ENCODE data around the gene PDGFD.

The PDGFD gene

DNA sequence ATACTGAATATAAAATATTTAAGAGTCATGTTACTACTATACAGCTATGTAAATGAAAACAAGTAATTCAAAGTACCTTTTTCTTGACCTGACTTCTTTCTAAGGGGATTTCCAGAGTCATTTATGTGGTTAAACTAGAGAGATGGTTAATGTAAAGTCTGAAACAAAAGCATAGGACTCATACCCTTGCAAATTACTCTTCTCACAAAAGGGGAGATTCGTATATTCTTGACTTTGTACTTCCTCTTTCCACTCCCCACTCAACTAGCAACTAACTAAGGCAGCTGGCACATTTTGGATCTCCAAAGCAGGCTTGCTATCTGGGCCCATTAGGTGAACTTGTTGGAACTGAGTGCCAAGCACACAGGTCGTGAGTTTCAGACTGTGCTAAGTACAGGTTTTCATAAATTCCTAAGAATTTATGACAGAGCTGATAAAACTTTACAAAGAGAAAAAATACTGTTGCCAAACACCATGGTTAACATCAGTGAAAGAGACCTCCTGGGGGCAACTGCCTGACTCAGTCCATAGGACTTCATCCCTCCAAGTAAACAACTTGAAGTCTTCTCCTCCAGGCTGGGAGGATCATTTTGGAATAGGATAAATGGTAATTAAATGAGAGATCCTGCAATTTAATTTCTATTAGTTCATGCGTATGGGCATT, 204.5 kb downstream of the PDGFD start:
- DNase-seq (ENCODE audit: low read depth, low spot score): peak; percentile 85
- TF ChIP-seq, protein P1, sequence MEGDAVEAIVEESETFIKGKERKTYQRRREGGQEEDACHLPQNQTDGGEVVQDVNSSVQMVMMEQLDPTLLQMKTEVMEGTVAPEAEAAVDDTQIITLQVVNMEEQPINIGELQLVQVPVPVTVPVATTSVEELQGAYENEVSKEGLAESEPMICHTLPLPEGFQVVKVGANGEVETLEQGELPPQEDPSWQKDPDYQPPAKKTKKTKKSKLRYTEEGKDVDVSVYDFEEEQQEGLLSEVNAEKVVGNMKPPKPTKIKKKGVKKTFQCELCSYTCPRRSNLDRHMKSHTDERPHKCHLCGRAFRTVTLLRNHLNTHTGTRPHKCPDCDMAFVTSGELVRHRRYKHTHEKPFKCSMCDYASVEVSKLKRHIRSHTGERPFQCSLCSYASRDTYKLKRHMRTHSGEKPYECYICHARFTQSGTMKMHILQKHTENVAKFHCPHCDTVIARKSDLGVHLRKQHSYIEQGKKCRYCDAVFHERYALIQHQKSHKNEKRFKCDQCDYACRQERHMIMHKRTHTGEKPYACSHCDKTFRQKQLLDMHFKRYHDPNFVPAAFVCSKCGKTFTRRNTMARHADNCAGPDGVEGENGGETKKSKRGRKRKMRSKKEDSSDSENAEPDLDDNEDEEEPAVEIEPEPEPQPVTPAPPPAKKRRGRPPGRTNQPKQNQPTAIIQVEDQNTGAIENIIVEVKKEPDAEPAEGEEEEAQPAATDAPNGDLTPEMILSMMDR (IDR thresholded peaks at IDR 0.05; ENCODE audit: low read depth, low read length): no peak

DNA sequence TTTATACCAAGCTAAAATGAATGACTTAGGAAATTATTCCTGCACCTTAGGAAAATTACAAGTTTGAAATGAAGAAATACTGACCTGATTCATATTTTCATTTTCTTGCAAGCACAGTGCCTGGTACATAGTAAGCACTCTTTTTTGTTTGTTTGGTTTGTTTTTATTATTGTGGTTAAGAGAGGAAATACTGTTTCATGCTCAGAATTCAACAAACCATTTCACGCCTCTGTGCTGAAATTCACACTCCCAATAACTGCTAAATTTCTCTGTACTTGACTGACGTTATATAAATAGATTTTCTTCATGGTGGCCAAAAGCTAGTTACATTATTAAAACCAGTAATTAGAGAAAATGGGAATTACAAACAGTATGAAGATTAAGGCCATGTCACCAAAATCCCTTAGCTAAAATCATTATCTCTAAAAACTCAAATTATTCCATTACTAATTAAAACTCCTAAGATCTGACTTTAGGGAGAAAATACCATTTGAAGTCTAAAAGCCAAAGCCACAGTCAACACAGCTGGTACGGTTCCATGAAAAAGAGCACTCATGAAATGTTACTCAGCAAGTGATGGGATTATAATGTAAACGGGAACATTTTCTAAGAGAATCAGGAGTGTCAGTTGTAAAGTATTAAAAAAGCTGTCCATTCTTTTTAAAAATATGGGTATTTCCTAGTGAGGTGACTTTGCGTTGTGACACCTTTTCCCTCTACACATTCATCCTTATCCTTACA, 205.3 kb downstream of the PDGFD start:
- in situ Hi-C loops (cut with HindIII; ENCODE audit: low sequenced_read_pairs): no loop called here

More for the DNA sequence above, 204.5 kb downstream of the PDGFD start:
- H3K4me3 ChIP-seq (ENCODE audit: low read depth, low read length): no peak overlapping the region
- in situ Hi-C loops (cut with HindIII; ENCODE audit: low sequenced_read_pairs): no loop called here

DNA sequence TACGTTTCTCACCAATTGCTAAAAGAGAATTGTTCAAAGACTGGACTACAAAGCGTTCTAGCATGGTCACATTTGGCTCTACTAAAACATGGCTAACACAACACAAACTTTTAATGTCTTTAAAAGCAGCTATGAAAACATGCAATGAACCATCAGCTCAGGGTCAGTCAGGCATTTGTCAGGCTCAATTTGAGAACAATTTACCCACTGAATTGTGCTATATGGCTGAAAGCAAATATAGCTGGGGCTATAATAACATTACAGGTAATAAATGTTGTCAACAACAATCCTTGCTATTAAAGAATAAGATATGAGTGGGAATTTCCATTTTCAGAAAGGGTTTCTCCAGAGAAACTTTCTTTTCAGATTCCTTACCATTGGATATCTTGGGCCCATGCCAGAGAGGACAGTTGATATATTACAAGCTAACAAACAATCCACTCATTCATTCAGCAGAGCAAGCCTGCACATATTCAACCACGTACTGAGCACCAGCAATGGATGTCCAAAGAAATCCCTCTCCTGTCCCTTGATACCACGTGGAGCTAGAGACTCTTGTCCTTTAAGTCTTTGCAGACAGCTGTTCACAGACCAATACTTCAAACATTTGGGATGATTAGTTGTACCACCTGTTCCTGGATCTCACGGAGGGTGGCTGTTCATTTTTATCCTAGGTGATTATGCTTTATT, 210.0 kb downstream of the PDGFD start:
- DNase-seq (ENCODE audit: low read depth, low spot score): no peak
- TF ChIP-seq, protein P1 (IDR thresholded peaks at IDR 0.05; ENCODE audit: low read depth, low read length): no peak
- in situ Hi-C loops (cut with HindIII; ENCODE audit: low sequenced_read_pairs): no loop called here
- H3K4me3 ChIP-seq (ENCODE audit: low read depth, low read length): no peak overlapping the region

More for the DNA sequence above, 205.3 kb downstream of the PDGFD start:
- H3K4me3 ChIP-seq (ENCODE audit: low read depth, low read length): no peak overlapping the region
- TF ChIP-seq, protein P1 (IDR thresholded peaks at IDR 0.05; ENCODE audit: low read depth, low read length): no peak
- DNase-seq (ENCODE audit: low read depth, low spot score): no peak

DNA sequence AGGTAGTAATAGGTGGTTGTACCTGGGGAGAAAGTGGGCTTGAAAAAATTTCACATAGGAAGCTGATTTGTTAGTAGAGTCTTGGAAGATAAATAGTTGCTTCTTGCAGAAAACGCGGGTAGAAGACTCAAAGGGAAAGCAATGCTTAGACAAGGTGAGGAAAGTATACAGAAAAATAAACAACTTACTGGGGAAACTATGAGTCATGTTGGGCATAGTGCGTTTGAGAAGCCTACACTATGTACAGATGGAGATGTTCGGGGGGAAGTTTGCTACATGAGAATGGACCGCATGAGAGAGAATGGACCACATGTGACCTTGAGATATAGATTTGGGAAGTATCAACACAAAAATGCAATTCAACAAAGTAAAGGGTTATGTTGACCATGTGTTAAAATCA, 214.2 kb downstream of the PDGFD start:
- DNase-seq (ENCODE audit: low read depth, low spot score): no peak
- no peak overlapping the region for H3K4me3 ChIP-seq (ENCODE audit: low read depth, low read length)
- TF ChIP-seq, protein P1 (IDR thresholded peaks at IDR 0.05; ENCODE audit: low read depth, low read length): no peak
- in situ Hi-C loops (cut with HindIII; ENCODE audit: low sequenced_read_pairs): no loop called here

DNA sequence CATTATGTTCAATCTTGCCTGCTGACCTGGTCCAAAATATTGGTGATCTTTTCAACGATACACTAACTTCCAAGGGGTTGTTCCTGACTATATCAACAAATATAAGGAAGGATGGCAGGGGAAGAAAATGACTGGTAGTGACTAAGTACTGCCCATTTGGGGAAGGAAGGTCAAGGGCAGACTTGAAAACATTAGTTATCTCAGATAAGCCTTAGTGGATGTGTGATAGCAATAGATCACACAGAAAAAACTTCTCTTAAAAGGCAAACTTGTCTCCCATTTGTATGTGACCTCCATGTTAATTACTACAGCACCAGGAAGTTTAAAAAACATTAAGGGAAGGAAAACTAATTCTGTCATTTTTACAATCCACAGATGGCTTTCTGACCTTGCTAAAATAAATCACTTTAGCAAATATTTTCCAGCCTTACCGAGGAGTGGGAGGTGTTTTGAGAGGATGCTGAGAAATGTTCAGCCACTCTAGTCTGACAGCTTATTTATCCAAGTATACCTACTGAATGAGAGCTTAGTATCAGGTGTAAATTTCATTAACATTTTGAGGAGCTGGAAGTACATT, 215.7 kb downstream of the PDGFD start:
- TF ChIP-seq, protein P1 (IDR thresholded peaks at IDR 0.05; ENCODE audit: low read depth, low read length): no peak
- in situ Hi-C loops (cut with HindIII; ENCODE audit: low sequenced_read_pairs): no loop called here
- DNase-seq (ENCODE audit: low read depth, low spot score): no peak
- H3K4me3 ChIP-seq (ENCODE audit: low read depth, low read length): no peak overlapping the region

DNA sequence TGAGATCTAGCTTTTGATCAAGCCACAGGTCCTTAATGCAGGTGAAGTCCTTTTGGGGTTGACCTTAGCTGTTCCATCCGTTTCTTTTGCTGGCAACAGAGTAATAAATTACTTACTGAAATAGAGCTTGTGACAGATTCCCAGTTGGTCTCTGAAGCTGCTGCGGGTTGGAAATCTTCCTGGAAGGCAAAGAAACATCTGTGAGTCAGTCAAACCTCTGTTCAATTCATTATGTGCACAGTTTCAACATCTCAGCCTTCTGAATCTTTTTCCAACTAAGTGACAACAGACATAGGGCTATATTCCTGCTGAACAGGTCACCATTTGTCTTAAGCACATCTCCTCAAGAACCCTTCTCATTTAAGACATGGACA, 216.4 kb downstream of the PDGFD start:
- in situ Hi-C loops (cut with HindIII; ENCODE audit: low sequenced_read_pairs): no loop called here
- DNase-seq (ENCODE audit: low read depth, low spot score): peak; percentile 49
- no peak overlapping the region for H3K4me3 ChIP-seq (ENCODE audit: low read depth, low read length)
- TF ChIP-seq, protein P1 (IDR thresholded peaks at IDR 0.05; ENCODE audit: low read depth, low read length): no peak

Measured in astrocyte of the spinal cord (primary cell).